Stimulated activated CD4-positive, alpha-beta T cell treated with anti-CD3 and anti-CD28 coated beads, Interleukin-1b, Interleukin-23, amount 100 ng/mL, for 48 hours (primary cell): Measurements from ENCODE around the gene MYOG.

ENCODE experiments used
- DNase-seq: peaks from one replicate; pipeline ENCODE4 v3.0.0-alpha.2; 2020

MYOG gene

DNA sequence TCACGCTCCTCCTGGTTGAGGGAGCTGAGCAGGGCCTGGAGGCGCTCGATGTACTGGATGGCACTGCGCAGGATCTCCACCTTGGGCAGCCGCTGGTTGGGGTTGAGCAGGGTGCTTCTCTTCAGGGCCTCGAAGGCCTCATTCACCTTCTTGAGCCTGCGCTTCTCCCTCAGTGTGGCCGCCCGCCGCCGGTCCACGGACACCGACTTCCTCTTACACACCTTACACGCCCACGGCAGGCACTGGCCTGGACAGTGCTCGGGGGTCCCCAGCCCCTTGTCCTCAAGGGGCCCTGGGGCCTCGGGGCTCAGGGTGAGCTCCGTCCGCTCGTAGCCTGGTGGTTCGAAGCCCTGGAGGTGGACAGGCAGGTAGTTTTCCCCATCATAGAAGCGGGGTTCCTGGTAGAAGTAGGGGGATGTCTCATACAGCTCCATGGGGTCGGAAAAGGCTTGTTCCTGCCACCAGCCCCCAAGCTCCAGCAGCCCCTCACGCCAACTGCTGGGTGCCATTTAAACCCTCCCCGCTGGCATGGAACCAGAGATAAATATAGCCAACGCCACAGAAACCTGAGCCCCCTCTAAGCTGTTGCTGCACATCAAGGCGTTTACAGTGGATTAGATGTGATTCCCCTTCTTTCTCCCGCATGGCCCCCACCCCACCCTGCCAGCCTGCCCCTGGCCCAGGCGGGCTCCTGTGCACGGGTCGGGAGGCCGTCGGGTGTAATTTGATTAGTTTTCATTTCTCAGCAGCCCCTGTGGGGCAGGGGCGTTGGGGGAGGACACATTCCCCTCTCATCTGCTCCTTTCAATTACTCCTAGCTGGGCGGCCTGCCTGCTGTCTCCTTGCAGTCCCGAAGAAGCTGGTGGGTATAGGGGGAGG lies at the start of gene MYOG:
TSS of gene MYOG (minus strand) at position 485 of the 879 bp plus-strand sequence. CDS start at position 434, 51 bp downstream.
- no peak for DNase-seq

DNA sequence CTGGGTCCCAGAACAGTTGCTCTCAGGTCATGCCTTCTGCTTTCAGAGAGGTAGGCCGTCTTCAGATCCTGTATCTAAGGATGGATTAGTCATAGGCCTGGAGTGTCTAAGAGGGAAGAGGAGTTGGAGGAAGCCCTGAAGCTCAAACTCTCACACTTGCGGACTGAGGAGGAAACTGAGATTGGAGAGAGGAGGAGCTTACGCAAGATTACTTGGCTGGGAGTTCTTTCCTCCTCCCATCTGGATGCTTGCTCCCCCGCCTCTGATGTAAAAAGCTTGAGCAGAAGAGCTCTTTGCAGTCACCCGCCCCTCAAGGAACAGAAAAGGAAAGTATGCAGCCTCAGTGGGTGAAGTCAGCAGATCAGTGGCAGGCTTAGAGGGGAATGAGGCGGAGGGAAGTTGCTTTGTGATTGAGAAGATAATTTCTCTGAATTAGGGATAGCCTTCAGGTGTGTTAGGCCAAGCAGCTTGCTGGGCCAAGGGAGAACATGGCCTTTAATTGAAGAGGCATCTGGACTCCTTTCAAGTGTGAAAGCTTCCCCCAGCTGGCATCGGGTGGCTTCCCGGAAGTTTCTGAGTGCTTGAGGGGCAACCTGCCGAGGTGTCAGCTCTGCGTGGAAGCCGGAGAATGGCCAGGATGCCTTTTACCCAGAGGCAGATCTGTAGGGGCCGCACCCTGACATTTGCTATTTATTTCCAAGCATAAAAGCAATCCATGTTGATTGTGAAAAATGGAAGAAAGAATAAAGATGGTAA lies 48.3 kb upstream of the MYOG start:
- DNase-seq: no peak

DNA sequence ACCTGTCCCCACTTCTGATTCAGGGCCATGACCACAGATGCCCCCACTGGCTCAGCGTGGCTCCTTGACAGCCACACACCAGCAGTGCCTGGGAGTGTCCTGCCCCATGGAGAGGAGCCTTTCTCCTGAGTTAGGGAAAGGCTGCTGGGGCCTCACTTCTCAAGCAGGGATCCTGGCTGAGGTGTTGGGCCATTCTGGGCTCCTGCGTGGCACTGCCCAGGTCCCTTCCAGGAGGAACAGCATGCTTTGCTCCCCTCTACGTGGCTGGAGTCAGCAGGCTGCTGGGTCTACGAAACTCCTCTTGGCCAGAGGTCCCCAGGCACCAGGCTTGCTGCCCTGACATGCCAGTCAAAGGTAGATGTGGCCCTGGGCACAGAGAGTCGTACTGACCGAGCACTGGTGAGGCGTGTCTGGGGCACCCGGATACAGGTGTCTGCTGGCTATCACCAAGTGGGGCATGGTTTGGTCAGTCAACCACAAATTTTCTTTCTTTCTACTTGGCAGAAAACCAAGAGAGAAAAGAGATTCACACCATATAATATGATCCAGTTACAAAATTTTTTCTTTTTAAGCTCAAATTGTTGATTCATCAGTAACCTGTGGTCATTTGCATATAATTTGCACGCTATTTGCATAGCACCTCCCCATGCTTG lies 45.9 kb upstream of the MYOG start:
- no peak for DNase-seq

DNA sequence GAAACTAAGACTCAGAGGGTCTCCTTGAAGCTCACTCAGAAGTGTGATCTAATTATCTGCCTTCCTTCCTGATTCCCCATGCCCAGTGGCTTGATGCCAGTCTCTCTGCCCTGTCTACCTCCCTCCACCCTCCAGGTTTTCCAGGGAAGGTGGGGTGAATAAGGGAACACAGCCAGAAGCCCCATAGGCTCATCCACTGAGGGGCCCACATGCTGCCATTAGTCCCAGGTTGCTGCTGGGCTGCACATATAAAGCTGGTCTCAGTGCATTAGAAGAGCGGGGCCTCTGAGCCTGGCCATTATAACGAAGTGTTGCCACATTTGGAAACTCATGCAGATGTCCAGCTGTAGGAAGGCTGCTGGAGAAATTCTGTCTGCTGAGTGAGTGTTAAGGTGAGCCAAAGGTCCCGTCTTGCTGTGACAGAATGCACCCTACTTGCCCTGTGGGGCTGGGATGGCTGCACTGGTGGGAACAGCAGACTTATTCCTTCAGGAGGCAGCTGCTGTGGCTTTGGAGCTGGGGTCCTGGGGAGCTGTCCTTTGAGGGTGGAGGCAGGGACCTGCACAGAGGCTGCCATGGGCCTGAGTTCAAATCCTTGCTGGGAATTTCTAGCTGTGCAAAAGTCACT lies 44.7 kb upstream of the MYOG start:
- DNase-seq: no peak

DNA sequence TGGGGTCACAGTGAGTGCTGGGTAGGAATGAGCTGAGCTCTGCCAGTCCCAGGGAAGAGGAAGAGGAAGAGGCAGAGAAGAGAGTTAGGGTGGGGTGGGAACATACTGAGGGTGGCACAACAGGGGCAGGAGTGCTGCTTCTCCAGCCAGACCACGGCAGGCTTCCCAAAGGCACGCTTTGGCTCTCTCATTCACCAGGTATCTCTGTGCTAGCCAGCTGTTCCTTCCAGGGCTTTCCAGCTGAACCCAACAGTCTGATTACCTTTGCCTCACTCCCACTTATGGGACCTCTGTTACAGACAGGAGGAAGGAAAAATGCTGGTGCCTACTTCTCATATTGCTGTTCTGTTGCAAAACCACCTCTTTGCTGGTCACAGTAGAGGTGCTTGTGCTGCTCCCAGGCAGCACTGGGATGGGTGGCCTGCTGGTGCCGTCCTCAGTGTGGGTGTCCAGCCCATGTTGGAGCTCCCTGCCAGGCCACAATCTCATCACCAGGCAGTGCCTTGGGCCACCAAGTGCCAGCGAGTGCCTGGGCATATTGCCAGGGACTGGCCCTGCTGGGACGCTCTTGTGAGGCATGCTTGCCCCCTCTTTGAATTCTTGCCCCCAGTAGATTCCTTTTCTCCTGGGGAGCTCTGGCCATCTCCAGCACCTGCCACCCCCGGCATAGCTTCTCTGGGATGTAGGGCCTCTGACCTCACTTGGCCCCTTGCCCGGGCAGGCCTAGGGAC lies 43.9 kb upstream of the MYOG start:
- DNase-seq: no peak

DNA sequence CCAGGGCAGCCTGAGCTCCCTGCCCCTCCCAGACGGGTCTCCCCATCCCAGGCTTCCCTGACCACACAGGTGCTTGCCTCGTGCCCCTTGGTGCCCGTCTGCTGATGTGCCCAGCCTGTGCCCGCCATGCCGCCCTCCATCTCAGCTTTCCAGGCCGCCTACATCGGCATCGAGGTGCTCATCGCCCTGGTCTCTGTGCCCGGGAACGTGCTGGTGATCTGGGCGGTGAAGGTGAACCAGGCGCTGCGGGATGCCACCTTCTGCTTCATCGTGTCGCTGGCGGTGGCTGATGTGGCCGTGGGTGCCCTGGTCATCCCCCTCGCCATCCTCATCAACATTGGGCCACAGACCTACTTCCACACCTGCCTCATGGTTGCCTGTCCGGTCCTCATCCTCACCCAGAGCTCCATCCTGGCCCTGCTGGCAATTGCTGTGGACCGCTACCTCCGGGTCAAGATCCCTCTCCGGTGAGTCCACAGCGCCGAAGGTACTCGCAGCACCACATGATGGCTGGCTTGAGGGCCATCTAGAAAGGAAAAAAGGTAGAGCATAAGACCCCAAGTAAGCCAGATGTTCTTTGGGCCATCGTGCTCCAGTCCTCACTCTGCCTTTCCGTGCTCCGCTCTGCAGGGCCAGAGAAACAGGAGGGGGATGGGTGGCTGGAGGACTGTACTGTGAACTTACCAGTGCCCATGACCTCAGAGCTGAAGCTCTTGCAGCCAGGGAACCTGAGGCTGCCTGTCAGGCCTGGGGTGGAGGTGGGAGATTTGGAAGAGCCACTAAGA lies 43.1 kb upstream of the MYOG start:
- DNase-seq: no peak

DNA sequence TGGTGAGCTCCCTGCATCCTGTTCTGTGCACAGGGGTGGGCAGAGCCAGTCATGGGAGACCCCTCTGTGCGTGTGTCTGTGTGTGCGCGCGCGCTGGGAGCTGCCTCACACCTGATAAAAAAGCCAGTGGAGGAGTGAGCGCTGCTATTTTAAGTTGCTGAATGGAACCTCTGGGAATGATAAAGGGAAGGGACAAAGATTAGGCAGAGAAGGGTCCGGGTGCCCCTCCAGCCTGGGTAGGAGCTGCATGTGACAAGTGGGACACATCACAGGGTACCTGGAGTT lies 42.6 kb upstream of the MYOG start:
- no peak for DNase-seq

DNA sequence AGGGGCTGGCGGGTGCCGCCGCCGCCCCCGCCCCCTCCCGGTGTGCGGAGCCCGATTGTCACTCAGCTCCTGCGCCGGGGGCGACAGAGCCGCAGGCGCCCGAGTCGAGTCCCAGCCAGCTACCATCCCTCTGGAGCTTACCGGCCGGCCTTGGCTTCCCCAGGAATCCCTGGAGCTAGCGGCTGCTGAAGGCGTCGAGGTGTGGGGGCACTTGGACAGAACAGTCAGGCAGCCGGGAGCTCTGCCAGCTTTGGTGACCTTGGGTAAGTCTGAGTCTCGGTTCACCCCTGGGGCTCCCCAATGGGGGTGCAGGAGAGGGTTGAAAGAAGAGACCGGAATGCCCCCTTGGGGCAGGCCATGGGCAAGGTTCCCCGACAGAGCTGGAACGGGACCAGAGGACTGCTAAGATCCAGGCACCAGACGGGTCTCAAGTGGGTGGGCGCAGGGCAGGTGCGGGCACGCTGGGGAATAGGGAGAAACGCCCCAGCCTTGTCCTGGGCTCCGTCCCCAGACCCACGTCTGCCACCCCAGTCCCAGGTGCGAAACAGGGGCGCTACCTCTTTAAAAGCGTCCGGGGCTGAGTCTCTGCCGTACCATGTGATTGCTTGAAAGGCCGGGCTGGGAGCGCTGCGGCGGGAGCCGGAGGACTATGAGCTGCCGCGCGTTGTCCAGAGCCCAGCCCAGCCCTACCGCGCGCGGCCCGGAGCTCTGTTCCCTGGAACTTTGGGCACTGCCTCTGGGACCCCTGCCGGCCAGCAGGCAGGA lies 42.0 kb upstream of the MYOG start, which contains the start of gene ADORA1:
TSS of gene ADORA1 (plus strand) at position 61 of the 765 bp plus-strand sequence. CDS start 1,116 bp downstream, outside the sequence.
- DNase-seq: no peak

DNA sequence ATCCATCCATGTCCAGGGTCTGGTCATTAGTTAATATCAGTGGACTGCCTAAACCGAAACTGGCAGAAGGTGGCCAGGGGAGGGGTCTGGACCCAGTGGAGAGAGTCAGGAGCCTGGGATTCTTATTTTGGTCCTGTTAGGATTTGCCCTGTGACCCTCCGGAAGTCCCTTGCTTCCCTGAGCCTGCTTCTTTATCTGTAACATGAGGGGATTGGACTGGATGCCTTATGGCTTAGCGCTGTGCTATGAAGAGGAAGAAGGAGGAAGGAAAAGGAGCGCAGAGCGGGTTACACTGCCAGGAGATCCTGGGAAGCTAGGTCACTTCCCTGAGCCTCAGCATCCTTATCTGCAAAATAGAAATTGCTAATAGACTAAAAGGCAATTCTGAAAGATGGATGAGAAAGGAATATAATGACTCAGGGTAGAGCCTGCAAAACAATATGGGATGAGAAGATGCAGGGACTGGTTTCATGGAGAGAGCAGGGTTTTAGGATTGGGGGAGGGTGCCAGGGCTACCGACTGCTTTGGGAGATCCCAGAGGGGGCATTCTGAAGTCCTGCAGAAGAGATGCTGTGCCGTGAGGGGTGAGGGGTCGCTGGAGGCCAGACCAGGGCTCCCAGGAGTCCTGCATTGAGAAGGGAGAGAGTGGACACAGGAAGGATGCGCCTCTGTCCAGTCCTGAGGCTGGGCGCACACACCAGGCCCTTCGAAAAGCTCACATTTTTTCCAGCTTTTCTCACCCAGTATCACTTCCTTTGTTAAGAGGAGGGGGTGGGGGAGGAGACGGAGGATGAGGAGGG lies 41.3 kb upstream of the MYOG start:
- DNase-seq: no peak

DNA sequence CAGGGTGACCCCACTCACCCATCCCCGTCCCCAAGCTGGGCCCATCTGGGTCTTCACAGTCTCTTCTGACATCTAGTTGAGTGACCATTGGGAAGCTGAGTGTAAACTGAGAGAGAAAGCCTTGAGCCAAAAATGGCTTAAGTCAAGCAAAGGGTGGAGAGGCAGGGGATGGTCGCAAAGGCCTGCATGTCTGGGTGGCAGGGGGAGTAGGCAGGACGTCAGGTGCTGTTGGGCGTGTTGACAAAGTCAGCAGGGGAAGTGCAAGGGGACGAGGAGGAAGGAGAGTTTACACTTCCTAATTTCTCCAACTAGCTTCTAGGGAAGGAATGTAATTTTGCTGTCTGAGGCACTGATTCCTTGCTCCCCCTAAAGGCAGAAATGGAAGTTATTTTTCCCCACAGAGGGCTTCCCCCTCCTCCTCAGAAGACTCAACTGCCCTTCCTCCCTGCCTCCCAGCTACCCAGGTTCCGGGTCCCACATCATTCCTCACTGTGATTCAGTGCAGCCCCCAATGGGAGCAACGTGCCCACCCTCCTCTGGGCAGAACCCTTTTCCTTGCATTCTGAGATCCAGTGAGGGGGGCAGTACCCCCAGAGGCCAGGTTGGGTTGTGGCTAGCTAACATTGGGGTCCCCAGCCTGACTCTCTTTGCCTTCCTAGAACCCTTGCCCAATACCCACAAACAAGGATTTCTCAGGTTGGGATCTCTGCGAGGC lies 40.5 kb upstream of the MYOG start:
- no peak for DNase-seq

DNA sequence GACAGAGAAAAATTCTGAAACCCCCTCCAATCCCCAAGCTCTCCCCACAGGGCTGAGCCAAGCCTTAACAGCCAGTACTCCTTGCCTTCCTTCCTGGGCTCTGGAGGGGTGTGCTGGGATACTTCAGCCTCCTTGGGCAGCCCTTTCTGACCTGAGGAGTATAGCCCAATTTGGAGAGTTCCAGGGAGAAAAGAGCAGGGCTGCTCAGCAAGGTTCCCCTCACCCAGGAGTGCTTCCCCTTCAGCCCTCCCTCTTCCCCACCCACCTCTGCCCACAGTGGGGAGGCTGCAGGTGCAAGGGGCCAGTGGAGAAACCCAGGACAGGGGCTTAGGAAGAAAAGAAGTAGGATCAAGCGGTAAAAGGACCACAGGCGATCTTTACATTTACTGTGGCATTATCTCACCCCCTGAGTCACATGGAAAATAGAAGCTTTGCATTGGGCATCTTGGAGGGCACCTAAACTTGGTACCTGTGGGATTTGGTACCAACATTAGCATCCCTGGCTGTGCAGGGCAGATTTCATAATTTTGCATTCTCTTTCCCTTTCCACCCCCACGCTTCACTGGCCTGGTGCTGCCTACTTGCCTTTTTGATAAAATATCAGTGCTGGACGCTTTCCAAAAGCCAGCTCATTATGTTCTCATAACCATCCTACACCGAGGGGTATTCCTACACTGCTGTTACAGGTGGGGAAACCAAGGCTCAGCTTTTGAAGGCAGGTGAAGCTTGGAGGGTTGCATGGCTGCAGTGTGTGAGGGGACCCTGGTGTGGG lies 38.9 kb upstream of the MYOG start:
- no peak for DNase-seq

DNA sequence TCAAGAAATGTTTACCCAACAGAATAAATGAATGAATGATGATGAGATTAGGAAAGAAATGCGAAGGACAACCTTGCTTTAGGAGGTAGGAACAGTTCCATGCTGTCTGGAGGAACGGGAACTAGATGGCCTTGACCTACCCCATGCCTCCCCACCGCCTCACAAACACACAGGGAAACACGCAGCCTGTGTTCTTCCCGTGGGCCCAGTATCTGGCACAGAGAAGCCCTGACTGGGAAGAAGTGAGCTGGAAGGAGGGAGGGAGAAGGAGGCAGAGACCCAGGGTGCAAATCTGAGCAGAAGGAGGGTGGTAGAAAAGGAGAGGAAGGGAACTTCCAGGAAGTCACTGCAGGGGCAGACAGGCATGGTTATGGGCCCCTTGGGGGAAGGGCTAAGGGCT lies 38.2 kb upstream of the MYOG start:
- DNase-seq: no peak

DNA sequence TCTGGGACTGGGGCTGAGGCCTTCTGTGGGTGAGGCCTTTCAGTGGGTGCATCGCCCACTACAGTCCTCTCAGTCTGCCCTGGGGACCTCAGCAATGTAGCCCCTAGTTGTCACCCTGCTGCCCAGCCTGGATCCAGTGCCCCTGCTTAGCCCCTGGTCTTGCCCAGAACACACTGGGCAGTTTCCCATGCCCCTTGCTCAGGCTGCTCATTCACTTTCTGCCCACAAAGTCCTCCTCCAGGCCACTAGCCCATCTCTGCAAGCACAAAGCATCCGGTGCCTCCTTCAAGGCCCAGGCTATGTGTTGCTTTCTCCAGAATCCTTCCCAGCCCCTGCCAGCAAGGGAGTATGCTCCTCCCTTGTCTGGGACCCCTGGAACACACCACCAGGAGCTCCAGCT lies 36.3 kb upstream of the MYOG start:
- no peak for DNase-seq

DNA sequence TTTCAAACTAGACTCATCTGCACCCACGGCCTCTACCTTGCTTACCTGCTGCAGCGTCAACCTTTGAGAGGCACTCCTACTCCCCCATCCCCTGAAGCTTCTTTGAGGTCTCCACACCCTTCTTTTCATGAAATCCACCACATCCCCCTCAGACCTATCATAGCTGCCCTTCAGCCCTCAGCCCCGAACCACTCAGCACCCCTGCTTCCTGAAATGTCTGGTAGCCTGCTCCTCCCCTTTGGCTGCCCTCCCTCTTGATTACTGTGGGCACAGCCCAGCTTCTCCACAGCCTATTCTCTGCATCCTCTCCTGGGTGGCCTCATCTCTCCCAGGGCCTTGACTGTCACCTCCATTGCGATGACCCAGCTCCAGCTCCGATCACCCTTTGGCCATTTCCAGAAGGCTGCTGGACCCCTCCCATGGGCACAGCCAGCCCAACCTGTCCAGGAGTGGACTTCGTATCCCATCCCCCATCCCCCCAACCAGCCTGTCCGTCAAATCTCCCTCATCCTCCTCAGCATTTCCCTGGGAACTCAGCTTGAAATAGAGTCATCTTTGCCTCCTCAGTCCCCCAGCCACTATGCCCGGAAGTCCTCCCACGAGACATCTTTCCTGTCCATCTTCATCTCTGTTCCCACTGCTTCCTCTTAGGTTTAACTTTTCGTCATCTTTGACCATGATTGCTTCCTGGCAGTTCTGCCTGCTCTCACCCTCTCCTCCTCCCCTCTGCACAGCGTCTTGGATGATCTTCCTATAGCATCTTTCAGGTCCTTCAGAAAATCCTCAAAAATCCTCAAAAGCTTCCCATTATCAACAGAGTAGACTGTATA lies 35.6 kb upstream of the MYOG start:
- DNase-seq: no peak

DNA sequence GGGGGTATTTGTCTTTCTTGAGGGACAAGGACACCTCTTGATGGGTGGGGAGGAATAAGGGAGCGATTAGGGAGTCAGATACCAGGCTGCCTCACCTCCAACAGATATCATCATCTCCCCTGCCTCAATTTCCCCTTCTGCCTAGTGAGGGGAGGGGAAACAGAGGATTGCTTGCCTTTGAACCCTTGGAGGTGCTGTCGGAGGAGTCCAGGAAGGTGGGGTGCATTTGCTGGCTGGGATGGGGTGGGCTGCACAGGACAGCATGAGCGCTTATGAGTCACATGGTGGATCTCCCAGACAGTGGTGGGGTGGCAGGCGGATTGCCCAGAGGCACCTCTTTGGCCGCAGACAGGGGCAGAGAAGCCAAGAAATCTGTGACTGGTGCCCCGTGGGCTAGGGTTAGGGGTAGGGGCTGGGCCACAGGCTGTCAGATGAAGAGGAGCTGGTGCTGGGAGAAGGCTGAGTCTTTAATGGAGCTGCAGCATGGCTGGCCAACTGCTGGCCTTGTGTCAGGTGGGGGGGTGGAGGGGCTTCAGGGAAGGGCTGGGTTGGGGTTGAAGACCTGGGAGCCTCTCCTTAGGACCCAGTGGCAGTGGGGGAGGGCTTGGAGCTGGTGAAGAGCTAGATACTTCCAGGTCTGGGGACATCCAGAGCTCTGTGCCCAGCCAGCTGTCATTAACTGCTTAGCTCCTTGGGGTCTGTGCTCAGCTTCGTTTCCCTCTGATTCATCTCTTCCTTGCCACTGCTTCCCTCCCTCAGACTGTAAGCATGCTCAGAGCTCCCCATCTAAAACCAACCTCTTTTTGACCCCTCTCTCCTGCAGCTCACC lies 34.7 kb upstream of the MYOG start:
- DNase-seq: no peak
